Esophagus muscularis mucosa (tissue), 4 donors: ENCODE results near the gene NOPCHAP1. TPM values are rescaled to one million over a fixed set of nuclear protein-coding genes. Genes with fewer than 3 reads are reported as not detected.

Experiments used
- DNase-seq: peaks from one replicate; pipeline ENCODE4 v3.0.0-alpha.2; 2017; ENCODE audit errors: extremely low spot score
- H3K27ac ChIP-seq, 4 donors: fragments of 200-600 bp; sonication (generic); replicated peaks in 1 of 4; 1 replicate in 3 of 4; 2 replicates in 1 of 4; pipeline ENCODE4 v1.5.1; 2016 to 2019; ENCODE audit warnings: mild to moderate bottlenecking in 1 of 4
- H3K27me3 ChIP-seq, 4 donors: fragments of 200-600 bp; sonication (generic); one replicate each; pipeline versions ENCODE4 v1.5.1 to v1.6.0; 2016 to 2019
- H3K36me3 ChIP-seq, 4 donors: fragments of 200-600 bp; sonication (generic); one replicate each; pipeline ENCODE4 v1.5.1; 2016 to 2019
- H3K4me1 ChIP-seq, 4 donors: fragments of 200-600 bp; sonication (generic); one replicate each; pipeline ENCODE4 v1.5.1; 2016 to 2019
- H3K4me3 ChIP-seq, 4 donors: fragments of 200-600 bp; sonication (generic); 1 replicate in 2 of 4; 2 replicates in 2 of 4; pipeline ENCODE4 v1.5.1; 2016 to 2019; ENCODE audit warnings: mild to moderate bottlenecking in 4 of 4, moderate library complexity in 1 of 4
- H3K9me3 ChIP-seq, 4 donors: fragments of 200-600 bp; sonication (generic); 1 replicate in 3 of 4; 2 replicates in 1 of 4; pipeline ENCODE4 v1.5.1; 2016 to 2019
- CTCF ChIP-seq, 3 experiments: fragments of 200-600 bp in 2 of 3; fragments of 450-650 bp in 1 of 3; sonication (generic) in 2 of 3; IDR thresholded peaks; one replicate each; pipeline ENCODE4 v1.5.1; 2017 to 2019; ENCODE audit warnings: antibody characterized with exemption in 3 of 3, mild to moderate bottlenecking in 2 of 3, moderate library complexity in 1 of 3
- EP300 ChIP-seq: sonication (generic); formaldehyde crosslinking; IDR thresholded peaks from one replicate; pipeline ENCODE4 v1.6.1; 2017; ENCODE audit warnings: antibody characterized with exemption
- POLR2A ChIP-seq: fragments of 450-650 bp; IDR thresholded peaks from one replicate; pipeline ENCODE4 v1.6.1; 2017; ENCODE audit warnings: antibody characterized with exemption, moderate library complexity, mild to moderate bottlenecking, low read depth
- POLR2AphosphoS5 ChIP-seq, 2 donors: sonication (generic); formaldehyde crosslinking; IDR thresholded peaks; one replicate each; pipeline ENCODE4 v1.6.1; 2017; ENCODE audit warnings: antibody characterized with exemption in 2 of 2
- WGBS: methylation state at CpG from one replicate; pipeline ENCODE4 v1.1.5; 2018; 5-methylcytosine and 5-hydroxymethylcytosine counted together
- intact Hi-C: fragments of 100-400 bp; cut with DNase I; formaldehyde crosslinking; loops from one replicate; pipeline ENCODE4 v1.15.1; 2023
- total RNA-seq, 4 donors: library from RNA; depleted of rRNA; stranded (reverse); fragments of >200 nt; gene quantifications; one replicate each; pipeline versions ENCODE4 v1.1.0 to v1.2.1, GENCODE V29; 2016

Gene NOPCHAP1
- total RNA-seq, 4 donors from 2014 or later: 4.6 to 7.9 (median 5.5) TPM

GRCh38 chr12:104958001-104958804 lies 27.9 kb upstream of the NOPCHAP1 start, which contains the start of gene SLC41A2:
Gene SLC41A2, minus strand, starts transcription at chr12:104958290. Its CDS starts 29,763 bp downstream, at chr12:104928527.
- intact Hi-C loops: loop anchor here (10.0 kb wide), 1 partner anchor 97 kb away; no protein-coding TSS in a partner anchor
- H3K4me1 ChIP-seq: peaks cover 9 to 25% (median 21%) of the 10 kb centered on the region in 4 donors
- H3K36me3 ChIP-seq: no peaks in the 10 kb centered on the region
- H3K4me3 ChIP-seq: peak within 1 kb of the TSS; percentile 88 to 96 (median 90)
- peak within 1 kb of the TSS; percentile 78 to 86 (median 82) for H3K27ac ChIP-seq
- H3K27me3 ChIP-seq: no peaks in the 10 kb centered on the region
- no peaks in the 10 kb centered on the region for H3K9me3 ChIP-seq
- TF ChIP-seq CTCF (IDR thresholded peaks at IDR 0.05) (peak in 2 of 3 experiments; percentile 19 to 44), POLR2AphosphoS5 (IDR thresholded peaks at IDR 0.05) (peak; percentile 45 to 54), POLR2A (no peak)
- DNase-seq: peak; percentile 93
- WGBS: 1% methylated on average over 16 of the region's 83 CpGs

- TF ChIP-seq POLR2AphosphoS5 (IDR thresholded peaks at IDR 0.05) (no peak), EP300 (no peak), CTCF (IDR thresholded peaks at IDR 0.05) (no peak), POLR2A (no peak)
- H3K4me1 ChIP-seq: peaks cover 9 to 25% (median 21%) of the 10 kb centered on the region in 4 donors
- 51% methylated on average over 14 of the region's 14 CpGs for WGBS
- H3K27me3 ChIP-seq: no peaks in the 10 kb centered on the region
- H3K27ac ChIP-seq: peak overlapping the region; percentile 78 to 86 (median 82)
- H3K36me3 ChIP-seq: no peaks in the 10 kb centered on the region
- intact Hi-C loops: loop anchor here (10.0 kb wide), 1 partner anchor 96 kb away; no protein-coding TSS in a partner anchor
- no peak for DNase-seq
- H3K9me3 ChIP-seq: no peaks in the 10 kb centered on the region
- peak overlapping the region; percentile 88 to 96 (median 90) for H3K4me3 ChIP-seq
Measured at GRCh38 chr12:104958805-104959334, 27.2 kb upstream of the NOPCHAP1 start.

GRCh38 chr12:104959335-104959841 lies 26.7 kb upstream of the NOPCHAP1 start:
- H3K9me3 ChIP-seq: no peaks in the 10 kb centered on the region
- 59% methylated on average over 2 of the region's 2 CpGs for WGBS
- H3K4me1 ChIP-seq: peaks cover 9 to 25% (median 21%) of the 10 kb centered on the region in 4 donors
- H3K27ac ChIP-seq: peak overlapping the region in 2 of 4 donors; percentile 83 to 86
- TF ChIP-seq POLR2A (no peak), CTCF (IDR thresholded peaks at IDR 0.05) (no peak), POLR2AphosphoS5 (IDR thresholded peaks at IDR 0.05) (no peak), EP300 (no peak)
- H3K4me3 ChIP-seq: peak overlapping the region; percentile 88 to 96 (median 90)
- H3K27me3 ChIP-seq: no peaks in the 10 kb centered on the region
- intact Hi-C loops: loop anchor here (10.0 kb wide), 1 partner anchor 95 kb away; no protein-coding TSS in a partner anchor
- no peak for DNase-seq
- H3K36me3 ChIP-seq: no peaks in the 10 kb centered on the region

- Histone ChIP-seq H3K27ac (no peak overlapping the region), H3K36me3 (no peaks in the 10 kb centered on the region), H3K9me3 (no peaks in the 10 kb centered on the region), H3K4me1 (peaks cover 9 to 25% (median 21%) of the 10 kb centered on the region in 4 donors), H3K27me3 (no peaks in the 10 kb centered on the region), H3K4me3 (no peak overlapping the region)
- TF ChIP-seq CTCF (IDR thresholded peaks at IDR 0.05) (no peak), POLR2A (no peak), POLR2AphosphoS5 (IDR thresholded peaks at IDR 0.05) (no peak)
- DNase-seq: no peak
- intact Hi-C loops: no loop called here
- 99% methylated on average over 4 of the region's 4 CpGs for WGBS
Measured at GRCh38 chr12:104960464-104960863, 25.7 kb upstream of the NOPCHAP1 start.
